ENCODE measurements around the gene NANOS3. TPM values are rescaled to one million over a fixed set of nuclear protein-coding genes. Genes with fewer than 3 reads are reported as not detected.

NANOS3 gene
- total RNA-seq, 1 donor from 2014 or later: 0.69 TPM

DNA sequence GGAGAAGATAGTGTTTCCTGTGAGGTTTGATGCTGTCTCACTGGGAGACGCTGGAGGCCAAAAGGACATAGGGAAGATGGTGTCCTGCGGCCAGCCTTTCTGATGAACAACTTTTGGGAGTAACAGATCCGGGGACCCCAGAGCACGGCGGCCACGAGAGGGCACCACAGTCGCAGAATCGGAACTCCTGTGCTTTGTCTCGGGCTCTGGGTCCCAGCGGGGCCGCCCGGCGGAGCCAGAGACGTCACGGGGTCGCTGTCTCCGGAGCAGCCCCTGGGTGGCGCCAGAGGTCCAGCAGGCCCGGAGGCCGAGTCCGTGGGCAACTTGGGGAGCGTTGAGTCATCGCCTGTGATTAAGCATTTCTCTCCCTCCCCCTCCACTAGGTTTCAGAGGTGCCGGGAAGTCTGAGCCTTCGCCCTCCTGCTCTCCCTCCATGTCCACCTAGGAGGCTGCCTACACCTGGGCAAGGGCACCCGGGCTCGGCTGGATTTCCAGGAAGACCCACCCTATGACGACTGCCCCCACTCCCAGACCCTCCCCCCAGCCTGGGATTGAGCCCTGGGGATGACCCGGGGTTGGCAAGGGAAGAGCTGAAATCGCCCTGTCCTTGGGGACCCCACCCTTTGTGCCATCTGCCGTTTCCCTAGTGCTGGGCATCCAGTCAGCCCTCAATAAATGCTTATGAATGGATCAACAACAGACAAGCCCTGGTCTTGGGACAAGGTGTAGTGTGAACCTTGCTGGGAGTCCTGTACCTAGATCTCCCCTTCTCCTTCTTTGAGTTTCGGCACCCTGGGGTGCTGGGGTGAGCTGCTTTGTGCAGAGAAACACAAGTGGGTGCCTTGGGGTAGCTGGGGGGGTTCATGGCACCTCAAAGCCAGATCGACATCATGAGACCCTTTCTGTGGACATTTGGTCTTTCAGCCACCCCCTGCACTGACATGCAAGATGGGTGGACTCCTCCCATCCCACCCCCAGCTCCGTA lies 3.4 kb downstream of the NANOS3 start:
- TF ChIP-seq, protein P1, sequence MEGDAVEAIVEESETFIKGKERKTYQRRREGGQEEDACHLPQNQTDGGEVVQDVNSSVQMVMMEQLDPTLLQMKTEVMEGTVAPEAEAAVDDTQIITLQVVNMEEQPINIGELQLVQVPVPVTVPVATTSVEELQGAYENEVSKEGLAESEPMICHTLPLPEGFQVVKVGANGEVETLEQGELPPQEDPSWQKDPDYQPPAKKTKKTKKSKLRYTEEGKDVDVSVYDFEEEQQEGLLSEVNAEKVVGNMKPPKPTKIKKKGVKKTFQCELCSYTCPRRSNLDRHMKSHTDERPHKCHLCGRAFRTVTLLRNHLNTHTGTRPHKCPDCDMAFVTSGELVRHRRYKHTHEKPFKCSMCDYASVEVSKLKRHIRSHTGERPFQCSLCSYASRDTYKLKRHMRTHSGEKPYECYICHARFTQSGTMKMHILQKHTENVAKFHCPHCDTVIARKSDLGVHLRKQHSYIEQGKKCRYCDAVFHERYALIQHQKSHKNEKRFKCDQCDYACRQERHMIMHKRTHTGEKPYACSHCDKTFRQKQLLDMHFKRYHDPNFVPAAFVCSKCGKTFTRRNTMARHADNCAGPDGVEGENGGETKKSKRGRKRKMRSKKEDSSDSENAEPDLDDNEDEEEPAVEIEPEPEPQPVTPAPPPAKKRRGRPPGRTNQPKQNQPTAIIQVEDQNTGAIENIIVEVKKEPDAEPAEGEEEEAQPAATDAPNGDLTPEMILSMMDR (IDR thresholded peaks at IDR 0.05; ENCODE audit: unreplicated experiment): peak; percentile 93
- no peak overlapping the region for H3K4me3 Mint-ChIP-seq (ENCODE audit: unreplicated experiment)
- H3K27me3 Mint-ChIP-seq (ENCODE audit: unreplicated experiment): peaks cover 9% of the 10 kb centered on the region
- H3K27ac Mint-ChIP-seq (ENCODE audit: unreplicated experiment): no peak overlapping the region
- peak; percentile 100 for DNase-seq (ENCODE audit: low spot score)
- H3K4me1 Mint-ChIP-seq (ENCODE audit: unreplicated experiment): peaks cover 6% of the 10 kb centered on the region
- H3K9me3 Mint-ChIP-seq (ENCODE audit: unreplicated experiment): no peaks in the 10 kb centered on the region
- H3K36me3 Mint-ChIP-seq (ENCODE audit: low read depth, unreplicated experiment): no peaks in the 10 kb centered on the region

DNA sequence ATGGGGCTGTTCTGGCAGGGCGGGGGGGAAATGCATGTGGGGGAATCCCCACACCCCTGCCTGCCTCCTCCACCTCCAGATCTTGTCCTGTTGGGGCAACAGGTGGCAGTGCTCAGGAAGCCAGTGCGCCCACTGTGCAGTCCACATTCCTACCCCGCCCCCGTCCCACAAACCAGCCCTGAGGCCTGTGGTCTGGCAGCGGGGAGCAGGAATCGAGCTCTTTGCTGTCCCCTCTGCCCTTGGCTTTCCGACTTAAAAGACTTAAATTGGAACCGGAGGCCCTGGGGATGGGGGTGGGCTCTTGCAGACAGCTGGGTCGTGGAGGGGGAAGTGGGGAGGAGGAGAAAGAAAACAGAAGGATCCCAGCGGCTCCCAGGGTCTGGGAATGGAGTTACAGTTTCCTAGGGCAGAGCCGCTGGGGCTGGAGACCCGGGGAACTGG lies 4.3 kb downstream of the NANOS3 start:
- no peak overlapping the region for H3K4me3 Mint-ChIP-seq (ENCODE audit: unreplicated experiment)
- no peak overlapping the region for H3K27ac Mint-ChIP-seq (ENCODE audit: unreplicated experiment)
- H3K4me1 Mint-ChIP-seq (ENCODE audit: unreplicated experiment): peaks cover 6% of the 10 kb centered on the region
- H3K27me3 Mint-ChIP-seq (ENCODE audit: unreplicated experiment): peaks cover 6% of the 10 kb centered on the region
- no peaks in the 10 kb centered on the region for H3K9me3 Mint-ChIP-seq (ENCODE audit: unreplicated experiment)
- no peak for DNase-seq (ENCODE audit: low spot score)
- TF ChIP-seq, protein P1 (IDR thresholded peaks at IDR 0.05; ENCODE audit: unreplicated experiment): no peak
- H3K36me3 Mint-ChIP-seq (ENCODE audit: low read depth, unreplicated experiment): no peaks in the 10 kb centered on the region

DNA sequence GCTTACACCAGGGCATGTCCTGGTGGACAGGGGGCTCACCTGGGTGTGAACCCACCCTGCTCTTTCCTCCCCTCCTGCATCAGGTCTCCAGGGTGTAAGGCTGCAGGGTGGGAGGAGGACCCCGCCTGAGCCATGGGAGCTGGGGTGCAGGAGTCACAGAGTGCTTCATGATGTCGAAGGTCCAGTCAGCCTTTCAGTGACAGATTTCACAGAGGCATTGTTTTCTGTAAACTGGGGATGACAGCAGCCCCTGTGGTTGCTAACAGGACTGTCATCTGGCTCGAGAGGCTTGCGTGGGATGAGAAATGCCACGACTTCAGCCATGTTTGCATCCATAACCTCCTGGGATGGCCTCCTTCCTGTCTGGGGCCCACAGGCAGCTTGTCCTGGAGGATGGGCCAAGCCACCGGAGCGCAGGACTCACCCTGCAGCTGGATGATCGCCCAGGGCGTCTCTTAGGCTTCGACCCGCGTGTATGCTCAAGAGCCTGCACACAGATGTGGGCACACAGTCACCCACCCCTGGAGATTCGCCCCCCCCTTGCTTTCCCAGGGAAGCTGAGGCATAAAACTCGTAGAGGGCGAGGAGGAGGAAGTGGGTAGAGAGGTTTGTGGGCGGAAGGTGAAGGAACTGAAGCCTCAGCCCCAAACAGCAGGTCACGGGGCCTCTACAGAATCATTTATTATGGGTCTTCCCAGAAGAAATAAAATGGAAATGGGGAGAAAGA lies 4.9 kb downstream of the NANOS3 start:
- Mint-ChIP-seq H3K27ac (ENCODE audit: unreplicated experiment) (no peak overlapping the region), H3K27me3 (ENCODE audit: unreplicated experiment) (peaks cover 6% of the 10 kb centered on the region), H3K4me1 (ENCODE audit: unreplicated experiment) (peaks cover 6% of the 10 kb centered on the region), H3K36me3 (ENCODE audit: low read depth, unreplicated experiment) (no peaks in the 10 kb centered on the region), H3K9me3 (ENCODE audit: unreplicated experiment) (no peaks in the 10 kb centered on the region), H3K4me3 (ENCODE audit: unreplicated experiment) (no peak overlapping the region)
- no peak for DNase-seq (ENCODE audit: low spot score)
- TF ChIP-seq, protein P1 (IDR thresholded peaks at IDR 0.05; ENCODE audit: unreplicated experiment): no peak

DNA sequence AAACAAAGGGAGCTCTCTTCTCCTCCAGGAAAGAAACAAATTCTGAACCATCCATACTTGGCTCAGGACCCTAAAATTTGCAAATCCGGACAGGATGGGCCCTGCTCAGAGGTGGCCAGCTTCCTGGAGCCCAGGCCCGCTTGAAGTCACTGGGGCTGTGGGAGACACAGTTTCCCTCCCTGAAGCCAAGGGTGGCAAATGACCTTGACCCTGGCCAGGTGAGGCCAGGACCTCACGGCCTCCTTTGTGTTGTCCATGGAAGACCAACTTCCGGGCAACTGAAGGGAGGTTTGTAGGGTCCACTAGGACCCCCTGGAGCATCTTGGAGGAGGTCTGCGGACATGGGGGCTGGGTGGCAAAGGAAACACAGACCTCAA lies 5.5 kb downstream of the NANOS3 start:
- Mint-ChIP-seq H3K27ac (ENCODE audit: unreplicated experiment) (no peak overlapping the region), H3K27me3 (ENCODE audit: unreplicated experiment) (peaks cover 6% of the 10 kb centered on the region), H3K4me1 (ENCODE audit: unreplicated experiment) (peaks cover 6% of the 10 kb centered on the region), H3K4me3 (ENCODE audit: unreplicated experiment) (no peak overlapping the region), H3K9me3 (ENCODE audit: unreplicated experiment) (no peaks in the 10 kb centered on the region), H3K36me3 (ENCODE audit: low read depth, unreplicated experiment) (no peaks in the 10 kb centered on the region)
- TF ChIP-seq, protein P1 (IDR thresholded peaks at IDR 0.05; ENCODE audit: unreplicated experiment): no peak
- no peak for DNase-seq (ENCODE audit: low spot score)

Data from endothelial cell (in vitro differentiated cells).